ENCODE results near the gene UVRAG. TPM values are rescaled to one million over a fixed set of nuclear protein-coding genes. Genes with fewer than 3 reads are reported as not detected.

Gene UVRAG
- total and polyA plus RNA-seq, 10 donors: 13.8 to 80.8 (median 42.9) TPM

- Histone ChIP-seq H3K27ac (no peak overlapping the region), H3K36me3 (no peaks in the 10 kb centered on the region), H3K4me1 (no peaks in the 10 kb centered on the region), H3K9me3 (no peaks in the 10 kb centered on the region), H3K4me3 (no peak overlapping the region), H3K27me3 (replicated peaks in 1 of 7) (no peaks in the 10 kb centered on the region)
- intact Hi-C loops (cut with DNase I; ENCODE audit: low total_unique reads): no loop called here
- WGBS, 5 donors: 73 to 82% (median 77%) methylated on average over 7 to 13 of the region's 13 CpGs
- no peak for DNase-seq
- no peak for TF ChIP-seq POLR2A (IDR thresholded peaks at IDR 0.05)
- TF ChIP-seq CTCF (IDR thresholded peaks at IDR 0.05 in 8 of 11, conservative IDR thresholded peaks at IDR 0.05 in 3 of 11): no peak
- no peak for TF ChIP-seq POLR2AphosphoS5 (IDR thresholded peaks at IDR 0.05)
These were observed 357.6 kb downstream of the UVRAG start for GRCh38 chr11:76172583-76172982.

GRCh38 chr11:76173663-76174062 lies 358.7 kb downstream of the UVRAG start:
- Histone ChIP-seq H3K4me3 (no peak overlapping the region), H3K4me1 (no peaks in the 10 kb centered on the region), H3K27me3 (replicated peaks in 1 of 7) (no peaks in the 10 kb centered on the region), H3K27ac (no peak overlapping the region), H3K36me3 (no peaks in the 10 kb centered on the region), H3K9me3 (no peaks in the 10 kb centered on the region)
- intact Hi-C loops (cut with DNase I; ENCODE audit: low total_unique reads): no loop called here
- DNase-seq: no peak
- no peak for TF ChIP-seq CTCF (IDR thresholded peaks at IDR 0.05 in 8 of 11, conservative IDR thresholded peaks at IDR 0.05 in 3 of 11)
- TF ChIP-seq POLR2AphosphoS5 (IDR thresholded peaks at IDR 0.05): no peak
- TF ChIP-seq POLR2A (IDR thresholded peaks at IDR 0.05): no peak
- 69 to 85% (median 81%) methylated on average over 8 of the region's 8 CpGs for whole genome bisulfite sequencing, 5 donors

GRCh38 chr11:76174330-76174729 lies 359.3 kb downstream of the UVRAG start:
- TF ChIP-seq POLR2A (IDR thresholded peaks at IDR 0.05): no peak
- no peak for TF ChIP-seq POLR2AphosphoS5 (IDR thresholded peaks at IDR 0.05)
- TF ChIP-seq CTCF (IDR thresholded peaks at IDR 0.05 in 8 of 11, conservative IDR thresholded peaks at IDR 0.05 in 3 of 11): no peak
- DNase-seq: no peak
- Histone ChIP-seq H3K27me3 (replicated peaks in 1 of 7) (no peaks in the 10 kb centered on the region), H3K4me1 (no peaks in the 10 kb centered on the region), H3K36me3 (no peaks in the 10 kb centered on the region), H3K27ac (no peak overlapping the region), H3K4me3 (no peak overlapping the region), H3K9me3 (no peaks in the 10 kb centered on the region)
- intact Hi-C loops (cut with DNase I; ENCODE audit: low total_unique reads): no loop called here
- WGBS, 5 donors: 87 to 98% (median 91%) methylated on average over 5 of the region's 5 CpGs

GRCh38 chr11:76175783-76176182 lies 360.8 kb downstream of the UVRAG start:
- no peak overlapping the region for H3K4me3 ChIP-seq
- H3K4me1 ChIP-seq: no peaks in the 10 kb centered on the region
- TF ChIP-seq POLR2A (IDR thresholded peaks at IDR 0.05) (no peak), CTCF (IDR thresholded peaks at IDR 0.05 in 8 of 11, conservative IDR thresholded peaks at IDR 0.05 in 3 of 11) (no peak), POLR2AphosphoS5 (IDR thresholded peaks at IDR 0.05) (no peak)
- no peaks in the 10 kb centered on the region for H3K36me3 ChIP-seq
- no peak overlapping the region for H3K27ac ChIP-seq
- intact Hi-C loops (cut with DNase I; ENCODE audit: low total_unique reads): no loop called here
- no peaks in the 10 kb centered on the region for H3K9me3 ChIP-seq
- H3K27me3 ChIP-seq (replicated peaks in 1 of 7): no peaks in the 10 kb centered on the region
- 34 to 72% (median 69%) methylated on average over 3 to 4 of the region's 4 CpGs for WGBS, 5 donors
- no peak for DNase-seq

All from spleen (tissue), 11 donors.